ENCODE measurements around the gene PPARD. TPM values are rescaled to one million over a fixed set of nuclear protein-coding genes. Genes with fewer than 3 reads are reported as not detected.

The PPARD gene
- total RNA-seq, 1 donor from 2014 or later: 9.9 TPM

DNA sequence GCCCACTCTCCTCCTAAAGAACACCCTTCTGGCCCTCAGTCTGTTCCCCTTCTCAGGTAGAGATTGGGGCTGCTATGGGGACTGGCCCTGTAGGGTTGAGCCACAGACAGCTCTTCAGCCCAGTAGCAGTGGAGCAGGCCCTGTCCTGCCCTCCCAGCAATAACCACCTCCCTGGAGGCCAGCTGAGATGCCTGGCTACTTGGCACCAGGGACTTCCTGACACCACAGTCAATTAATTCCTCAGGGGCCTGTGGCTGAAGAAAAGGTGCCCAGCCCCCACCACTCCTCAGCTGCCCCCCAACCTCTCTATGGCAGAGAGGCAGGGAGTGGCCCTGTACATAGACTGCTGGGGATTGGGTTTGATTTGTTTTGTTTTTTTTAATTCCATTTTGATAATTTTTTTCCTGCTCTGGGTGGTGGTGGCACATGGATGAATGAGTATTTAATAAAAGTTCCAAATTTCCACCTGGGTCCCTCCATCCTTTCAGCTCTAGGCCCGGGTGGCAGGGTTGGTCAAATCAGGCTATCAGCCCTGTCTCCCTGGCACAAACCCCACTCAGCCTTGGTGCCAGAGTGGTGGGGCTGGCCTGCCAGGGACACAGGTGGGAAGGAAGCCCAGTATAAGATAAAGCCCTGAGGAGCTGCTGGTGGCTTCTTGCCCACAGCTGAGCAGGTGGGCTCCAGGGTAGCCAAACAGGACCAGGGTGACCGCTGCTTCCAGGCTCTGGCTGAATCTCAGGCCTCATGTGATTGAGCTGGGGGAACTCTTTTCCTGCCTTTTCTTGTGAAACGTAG, 46.6 kb upstream of the PPARD start:
- H4K20me1 ChIP-seq (ENCODE audit: insufficient read depth, low read length): no peaks in the 10 kb centered on the region
- Mint-ChIP-seq H3K27me3 (ENCODE audit: low read depth, unreplicated experiment) (peaks cover 2% of the 10 kb centered on the region), H3K36me3 (ENCODE audit: low read depth, unreplicated experiment) (peaks cover 33% of the 10 kb centered on the region), H3K9me3 (ENCODE audit: unreplicated experiment) (no peaks in the 10 kb centered on the region), H3K4me3 (ENCODE audit: unreplicated experiment) (peak overlapping the region; percentile 45), H3K27ac (ENCODE audit: unreplicated experiment) (no peak overlapping the region), H3K4me1 (ENCODE audit: low read depth, unreplicated experiment) (no peaks in the 10 kb centered on the region)
- H3K4me2 ChIP-seq (ENCODE audit: low read length): no peak overlapping the region
- H2AFZ ChIP-seq (ENCODE audit: low read depth, low read length): no peak overlapping the region
- H3K4me3 ChIP-seq (ENCODE audit: insufficient read depth, low read depth, low read length): no peak overlapping the region
- no peaks in the 10 kb centered on the region for H3K79me2 ChIP-seq (ENCODE audit: insufficient read depth, low read length)
- no peaks in the 10 kb centered on the region for H3K9me3 ChIP-seq (ENCODE audit: insufficient read depth, low read depth, low read length)
- H3K9ac ChIP-seq (ENCODE audit: low read length): no peak overlapping the region
- no peak for FAIRE-seq
- DNase-seq (ENCODE audit: low read depth): no peak
- no peak overlapping the region for H3K27ac ChIP-seq (ENCODE audit: low read depth, low read length)
- H3K36me3 ChIP-seq (ENCODE audit: insufficient read depth, low read length): no peaks in the 10 kb centered on the region
- TF ChIP-seq, protein P1, sequence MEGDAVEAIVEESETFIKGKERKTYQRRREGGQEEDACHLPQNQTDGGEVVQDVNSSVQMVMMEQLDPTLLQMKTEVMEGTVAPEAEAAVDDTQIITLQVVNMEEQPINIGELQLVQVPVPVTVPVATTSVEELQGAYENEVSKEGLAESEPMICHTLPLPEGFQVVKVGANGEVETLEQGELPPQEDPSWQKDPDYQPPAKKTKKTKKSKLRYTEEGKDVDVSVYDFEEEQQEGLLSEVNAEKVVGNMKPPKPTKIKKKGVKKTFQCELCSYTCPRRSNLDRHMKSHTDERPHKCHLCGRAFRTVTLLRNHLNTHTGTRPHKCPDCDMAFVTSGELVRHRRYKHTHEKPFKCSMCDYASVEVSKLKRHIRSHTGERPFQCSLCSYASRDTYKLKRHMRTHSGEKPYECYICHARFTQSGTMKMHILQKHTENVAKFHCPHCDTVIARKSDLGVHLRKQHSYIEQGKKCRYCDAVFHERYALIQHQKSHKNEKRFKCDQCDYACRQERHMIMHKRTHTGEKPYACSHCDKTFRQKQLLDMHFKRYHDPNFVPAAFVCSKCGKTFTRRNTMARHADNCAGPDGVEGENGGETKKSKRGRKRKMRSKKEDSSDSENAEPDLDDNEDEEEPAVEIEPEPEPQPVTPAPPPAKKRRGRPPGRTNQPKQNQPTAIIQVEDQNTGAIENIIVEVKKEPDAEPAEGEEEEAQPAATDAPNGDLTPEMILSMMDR (IDR thresholded peaks at IDR 0.05; ENCODE audit: insufficient read depth, low read depth, low read length): no peak
- no peak for TF ChIP-seq EZH2 (IDR thresholded peaks at IDR 0.05; ENCODE audit: insufficient read depth, low read length)
- peaks cover 12% of the 10 kb centered on the region for H3K4me1 ChIP-seq (ENCODE audit: insufficient read depth, low read length)
- no peaks in the 10 kb centered on the region for H3K27me3 ChIP-seq (ENCODE audit: insufficient read depth, low read length)

DNA sequence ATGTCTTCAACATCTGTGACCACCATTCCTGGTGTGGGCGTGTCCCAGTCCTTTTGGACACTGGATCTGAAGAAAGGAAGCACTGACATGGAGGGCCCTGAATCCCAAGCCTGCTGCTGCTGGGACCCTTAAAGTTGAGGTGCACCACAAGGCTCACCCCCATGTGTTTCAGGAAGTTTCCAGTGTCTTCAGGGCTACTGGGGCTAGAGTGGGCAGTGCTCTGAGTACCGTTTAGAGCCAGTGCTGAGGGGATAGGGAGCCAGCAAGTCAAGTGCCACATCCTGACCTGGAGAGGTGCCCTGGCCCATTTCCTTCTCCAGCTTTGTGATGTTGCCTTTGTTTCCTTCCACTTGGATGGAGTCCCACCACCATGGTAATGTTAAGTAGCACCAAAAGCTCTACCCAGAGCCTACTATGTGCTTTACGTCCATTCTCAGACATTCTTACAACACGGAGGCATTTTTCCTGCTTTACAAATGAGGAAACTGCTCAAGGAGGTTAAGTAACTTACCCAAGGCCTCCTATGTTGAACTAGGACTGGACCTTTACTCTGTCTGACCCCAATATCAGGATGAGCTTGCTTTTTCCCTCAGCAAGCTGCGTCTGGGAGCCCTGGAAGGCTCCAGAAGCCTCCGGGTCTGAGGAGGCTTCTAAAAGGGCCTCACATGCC, 45.3 kb upstream of the PPARD start:
- H3K27ac Mint-ChIP-seq (ENCODE audit: unreplicated experiment): peak overlapping the region; percentile 58
- H3K9ac ChIP-seq (ENCODE audit: low read length): no peak overlapping the region

More for the DNA sequence above, 45.3 kb upstream of the PPARD start:
- H3K36me3 ChIP-seq (ENCODE audit: insufficient read depth, low read length): no peaks in the 10 kb centered on the region
- no peaks in the 10 kb centered on the region for H3K27me3 ChIP-seq (ENCODE audit: insufficient read depth, low read length)
- Mint-ChIP-seq H3K9me3 (ENCODE audit: unreplicated experiment) (no peaks in the 10 kb centered on the region), H3K36me3 (ENCODE audit: low read depth, unreplicated experiment) (peaks cover 21% of the 10 kb centered on the region), H3K4me1 (ENCODE audit: low read depth, unreplicated experiment) (no peaks in the 10 kb centered on the region), H3K4me3 (ENCODE audit: unreplicated experiment) (no peak overlapping the region), H3K27me3 (ENCODE audit: low read depth, unreplicated experiment) (peaks cover 2% of the 10 kb centered on the region)
- H3K9me3 ChIP-seq (ENCODE audit: insufficient read depth, low read depth, low read length): no peaks in the 10 kb centered on the region
- no peak for TF ChIP-seq EZH2 (IDR thresholded peaks at IDR 0.05; ENCODE audit: insufficient read depth, low read length)
- TF ChIP-seq, protein P1 (IDR thresholded peaks at IDR 0.05; ENCODE audit: insufficient read depth, low read depth, low read length): no peak
- H3K27ac ChIP-seq (ENCODE audit: low read depth, low read length): no peak overlapping the region
- H2AFZ ChIP-seq (ENCODE audit: low read depth, low read length): no peak overlapping the region
- H3K79me2 ChIP-seq (ENCODE audit: insufficient read depth, low read length): no peaks in the 10 kb centered on the region
- peak overlapping the region; percentile 68 for H3K4me2 ChIP-seq (ENCODE audit: low read length)
- H4K20me1 ChIP-seq (ENCODE audit: insufficient read depth, low read length): no peaks in the 10 kb centered on the region
- peaks cover 12% of the 10 kb centered on the region for H3K4me1 ChIP-seq (ENCODE audit: insufficient read depth, low read length)
- no peak overlapping the region for H3K4me3 ChIP-seq (ENCODE audit: insufficient read depth, low read depth, low read length)
- DNase-seq (ENCODE audit: low read depth): no peak
- no peak for FAIRE-seq
